ENCODE results near the gene NHSL2. TPM values are rescaled to one million over a fixed set of nuclear protein-coding genes. Genes with fewer than 3 reads are reported as not detected.

Gene NHSL2
- total RNA-seq, 1 experiment from 2014 or later = 0.06 TPM

- peak; percentile 80 for DNase-seq (ENCODE audit: low spot score)
Measured at GRCh38 chrX:72018277-72019112, 107.8 kb downstream of the NHSL2 start.

- no peak for DNase-seq (ENCODE audit: low spot score)
Measured at GRCh38 chrX:72019487-72019886, 108.8 kb downstream of the NHSL2 start.

- no peak for DNase-seq (ENCODE audit: low spot score)
Measured at GRCh38 chrX:72020204-72020603, 109.6 kb downstream of the NHSL2 start.

- DNase-seq (ENCODE audit: low spot score) = no peak
Measured at GRCh38 chrX:72020788-72021187, 110.1 kb downstream of the NHSL2 start.

- no peak for DNase-seq (ENCODE audit: low spot score)
Measured at GRCh38 chrX:72021975-72022374, 111.3 kb downstream of the NHSL2 start.

- DNase-seq (ENCODE audit: low spot score) = no peak
Measured at GRCh38 chrX:72023071-72023470, 112.4 kb downstream of the NHSL2 start.

GRCh38 chrX:72025236-72025770 is 114.7 kb downstream of the NHSL2 start:
- no peak for DNase-seq (ENCODE audit: low spot score)

GRCh38 chrX:72026341-72027023 is 115.8 kb downstream of the NHSL2 start:
- no peak for DNase-seq (ENCODE audit: low spot score)

- no peak for DNase-seq (ENCODE audit: low spot score)
Measured at GRCh38 chrX:72027024-72027913, 116.6 kb downstream of the NHSL2 start.

- DNase-seq (ENCODE audit: low spot score) = no peak
Measured at GRCh38 chrX:72027914-72028307, 117.3 kb downstream of the NHSL2 start.

- no peak for DNase-seq (ENCODE audit: low spot score)
Measured at GRCh38 chrX:72028701-72029470, 118.2 kb downstream of the NHSL2 start.

GRCh38 chrX:72029483-72030411 is 119.1 kb downstream of the NHSL2 start:
- DNase-seq (ENCODE audit: low spot score) = peak; percentile 76

GRCh38 chrX:72030431-72030830 is 119.8 kb downstream of the NHSL2 start:
- DNase-seq (ENCODE audit: low spot score) = no peak

GRCh38 chrX:72031118-72031517 is 120.5 kb downstream of the NHSL2 start:
- no peak for DNase-seq (ENCODE audit: low spot score)

GRCh38 chrX:72031634-72032033 is 121.0 kb downstream of the NHSL2 start:
- DNase-seq (ENCODE audit: low spot score) = no peak

GRCh38 chrX:72037601-72038000 is 127.0 kb downstream of the NHSL2 start:
- DNase-seq (ENCODE audit: low spot score) = no peak

GRCh38 chrX:72038016-72038415 is 127.4 kb downstream of the NHSL2 start:
- DNase-seq (ENCODE audit: low spot score) = no peak

GRCh38 chrX:72038868-72039267 is 128.2 kb downstream of the NHSL2 start:
- no peak for DNase-seq (ENCODE audit: low spot score)

GRCh38 chrX:72040506-72040905 is 129.9 kb downstream of the NHSL2 start:
- no peak for DNase-seq (ENCODE audit: low spot score)

GRCh38 chrX:72041176-72041575 is 130.5 kb downstream of the NHSL2 start:
- no peak for DNase-seq (ENCODE audit: low spot score)
